Natural killer cell treated with Interleukin-12 subunit alpha and Interleukin-12 subunit beta and Interleukin-15 and Interleukin-18, amount 100 ng/mL, for 72 hours (primary cell): Measurements from ENCODE around the gene ARHGEF38. TPM values are rescaled to one million over a fixed set of nuclear protein-coding genes. Genes with fewer than 3 reads are reported as not detected.
"Not testable (repeated sequence)": the region's sequence is repeated elsewhere in the genome, so short reads cannot be mapped to it uniquely, and the experiment has no call there.

ENCODE experiments used
- ATAC-seq, 2 donors: fragments of 150-1000 bp; cut with Tn5 transposase in 1 of 2; sonication (Bioruptor Pico), chemical (Tn5 transposase) in 1 of 2; 2 replicates each; pipeline ENCODE4 v1.10.0; 2021
- DNase-seq: peaks from one replicate; pipeline ENCODE4 v3.0.0; 2022; ENCODE audit warnings: low spot score
- H3K27ac Mint-ChIP-seq, 2 donors: 1 replicate in 1 of 2; 2 replicates in 1 of 2; pipeline ENCODE4 v1.8.0; 2022; ENCODE audit warnings: mixed read lengths in 2 of 2, mild to moderate bottlenecking in 1 of 2, moderate library complexity in 1 of 2
- H3K27me3 Mint-ChIP-seq, 2 donors: 1 replicate in 1 of 2; 2 replicates in 1 of 2; pipeline ENCODE4 v1.8.0; 2022; ENCODE audit warnings: mixed read lengths in 2 of 2
- H3K36me3 Mint-ChIP-seq: one replicate; pipeline ENCODE4 v1.8.0; 2022; ENCODE audit warnings: mixed read lengths
- H3K4me1 Mint-ChIP-seq, 2 donors: 1 replicate in 1 of 2; 2 replicates in 1 of 2; pipeline ENCODE4 v1.8.0; 2022; ENCODE audit warnings: low read depth in 2 of 2, mixed read lengths in 2 of 2, mild to moderate bottlenecking in 1 of 2
- H3K4me3 Mint-ChIP-seq: one replicate; pipeline ENCODE4 v1.8.0; 2022; ENCODE audit warnings: mixed read lengths
- H3K9me3 Mint-ChIP-seq: 2 replicates; pipeline ENCODE4 v1.8.0; 2022; ENCODE audit warnings: mixed read lengths
- total RNA-seq, 2 donors: library from RNA; stranded (reverse); gene quantifications; one replicate each; pipeline ENCODE4 v1.2.3, GENCODE V29; 2022

ARHGEF38 gene
- total RNA-seq, 2 donors from 2014 or later, result not detected

- DNase-seq, result no peak
- no peaks in the 10 kb centered on the region for H3K4me1 Mint-ChIP-seq
- ATAC-seq, result no peak
- no peak overlapping the region for H3K4me3 Mint-ChIP-seq
- H3K9me3 Mint-ChIP-seq, result no peaks in the 10 kb centered on the region
- H3K36me3 Mint-ChIP-seq, result no peaks in the 10 kb centered on the region
- H3K27me3 Mint-ChIP-seq, result peaks cover 17 to 31% of the 10 kb centered on the region in 2 donors
- H3K27ac Mint-ChIP-seq, result no peak overlapping the region
Measured at GRCh38 chr4:105661028-105661427, 108.6 kb downstream of the ARHGEF38 start.

- peaks cover 17 to 26% of the 10 kb centered on the region in 2 donors for H3K27me3 Mint-ChIP-seq
- ATAC-seq, result no peak
- no peak overlapping the region for H3K4me3 Mint-ChIP-seq
- DNase-seq, result no peak
- H3K9me3 Mint-ChIP-seq, result no peaks in the 10 kb centered on the region
- no peaks in the 10 kb centered on the region for H3K4me1 Mint-ChIP-seq
- no peak overlapping the region for H3K27ac Mint-ChIP-seq
- H3K36me3 Mint-ChIP-seq, result no peaks in the 10 kb centered on the region
Measured at GRCh38 chr4:105662935-105663675, 110.7 kb downstream of the ARHGEF38 start.

- no peak for ATAC-seq
- H3K4me1 Mint-ChIP-seq, result no peaks in the 10 kb centered on the region
- no peak overlapping the region for H3K27ac Mint-ChIP-seq
- H3K27me3 Mint-ChIP-seq, result peaks cover 17 to 21% of the 10 kb centered on the region in 2 donors
- H3K36me3 Mint-ChIP-seq, result no peaks in the 10 kb centered on the region
- H3K9me3 Mint-ChIP-seq, result no peaks in the 10 kb centered on the region
- no peak for DNase-seq
- H3K4me3 Mint-ChIP-seq, result no peak overlapping the region
Measured at GRCh38 chr4:105666693-105667092, 114.3 kb downstream of the ARHGEF38 start.

- Mint-ChIP-seq H3K36me3 (no peaks in the 10 kb centered on the region), H3K9me3 (no peaks in the 10 kb centered on the region), H3K4me3 (no peak overlapping the region), H3K27me3 (peaks cover 9 to 17% of the 10 kb centered on the region in 2 donors), H3K27ac (no peak overlapping the region), H3K4me1 (no peaks in the 10 kb centered on the region)
- ATAC-seq (no peak), DNase-seq (no peak)
Measured at GRCh38 chr4:105670684-105671083, 118.3 kb downstream of the ARHGEF38 start.

- H3K36me3 Mint-ChIP-seq, result no peaks in the 10 kb centered on the region
- no peak for DNase-seq
- ATAC-seq, result no peak
- H3K4me3 Mint-ChIP-seq, result no peak overlapping the region
- peaks cover 5 to 11% of the 10 kb centered on the region in 2 donors for H3K27me3 Mint-ChIP-seq
- H3K9me3 Mint-ChIP-seq, result no peaks in the 10 kb centered on the region
- no peaks in the 10 kb centered on the region for H3K4me1 Mint-ChIP-seq
- H3K27ac Mint-ChIP-seq, result no peak overlapping the region
Measured at GRCh38 chr4:105671301-105671700, 118.9 kb downstream of the ARHGEF38 start.

- H3K4me1 Mint-ChIP-seq, result no peaks in the 10 kb centered on the region
- ATAC-seq (no peak), DNase-seq (no peak)
- H3K27me3 Mint-ChIP-seq, result peaks cover 5 to 11% of the 10 kb centered on the region in 2 donors
- H3K9me3 Mint-ChIP-seq, result no peaks in the 10 kb centered on the region
- H3K36me3 Mint-ChIP-seq, result no peaks in the 10 kb centered on the region
- no peak overlapping the region for H3K4me3 Mint-ChIP-seq
- H3K27ac Mint-ChIP-seq, result no peak overlapping the region
Measured at GRCh38 chr4:105674011-105674410, 121.6 kb downstream of the ARHGEF38 start.

GRCh38 chr4:105677709-105678108, 125.3 kb downstream of the ARHGEF38 start:
- no peak for ATAC-seq
- no peak overlapping the region for H3K27ac Mint-ChIP-seq

GRCh38 chr4:105679186-105679585, 126.8 kb downstream of the ARHGEF38 start:
- no peaks in the 10 kb centered on the region for H3K9me3 Mint-ChIP-seq
- DNase-seq, result no peak
- H3K27ac Mint-ChIP-seq, result no peak overlapping the region
- ATAC-seq, result no peak
- no peaks in the 10 kb centered on the region for H3K4me1 Mint-ChIP-seq
- no peak overlapping the region for H3K4me3 Mint-ChIP-seq
- H3K27me3 Mint-ChIP-seq, result no peaks in the 10 kb centered on the region
- H3K36me3 Mint-ChIP-seq, result peaks cover 6% of the 10 kb centered on the region

More at GRCh38 chr4:105677709-105678108, 125.3 kb downstream of the ARHGEF38 start:
- H3K4me3 Mint-ChIP-seq, result no peak overlapping the region
- H3K9me3 Mint-ChIP-seq, result no peaks in the 10 kb centered on the region
- peaks cover 6% of the 10 kb centered on the region for H3K36me3 Mint-ChIP-seq
- no peaks in the 10 kb centered on the region for H3K4me1 Mint-ChIP-seq
- H3K27me3 Mint-ChIP-seq, result peaks cover 2 to 11% of the 10 kb centered on the region in 2 donors
- DNase-seq, result no peak

GRCh38 chr4:105683038-105683437, 130.6 kb downstream of the ARHGEF38 start:
- no peak overlapping the region for H3K27ac Mint-ChIP-seq
- H3K27me3 Mint-ChIP-seq, result no peaks in the 10 kb centered on the region
- H3K4me3 Mint-ChIP-seq, result no peak overlapping the region
- no peak for DNase-seq
- ATAC-seq, result no peak
- peaks cover 6% of the 10 kb centered on the region for H3K36me3 Mint-ChIP-seq
- H3K9me3 Mint-ChIP-seq, result no peaks in the 10 kb centered on the region
- no peaks in the 10 kb centered on the region for H3K4me1 Mint-ChIP-seq

GRCh38 chr4:105686571-105686970, 134.2 kb downstream of the ARHGEF38 start:
- no peaks in the 10 kb centered on the region for H3K4me1 Mint-ChIP-seq
- no peak for ATAC-seq
- no peak overlapping the region for H3K4me3 Mint-ChIP-seq
- H3K9me3 Mint-ChIP-seq, result no peaks in the 10 kb centered on the region
- H3K36me3 Mint-ChIP-seq, result peaks cover 9% of the 10 kb centered on the region
- no peaks in the 10 kb centered on the region for H3K27me3 Mint-ChIP-seq
- H3K27ac Mint-ChIP-seq, result no peak overlapping the region
- no peak for DNase-seq

- not testable (repeated sequence) for H3K36me3 Mint-ChIP-seq, H3K27me3 Mint-ChIP-seq, ATAC-seq, H3K4me1 Mint-ChIP-seq, H3K27ac Mint-ChIP-seq, H3K9me3 Mint-ChIP-seq, DNase-seq, H3K4me3 Mint-ChIP-seq
Measured at GRCh38 chr4:105694812-105695211, 142.4 kb downstream of the ARHGEF38 start.

- not testable (repeated sequence) for H3K4me3 Mint-ChIP-seq, H3K27me3 Mint-ChIP-seq, H3K9me3 Mint-ChIP-seq, DNase-seq, H3K27ac Mint-ChIP-seq, H3K36me3 Mint-ChIP-seq, H3K4me1 Mint-ChIP-seq, ATAC-seq
Measured at GRCh38 chr4:105695832-105696231, 143.4 kb downstream of the ARHGEF38 start.

- H3K27me3 Mint-ChIP-seq, result no peaks in the 10 kb centered on the region
- H3K27ac Mint-ChIP-seq, result no peak overlapping the region
- ATAC-seq, result no peak
- DNase-seq, result no peak
- no peak overlapping the region for H3K4me3 Mint-ChIP-seq
- peaks cover 6% of the 10 kb centered on the region for H3K36me3 Mint-ChIP-seq
- peaks cover 5 to 7% of the 10 kb centered on the region in 2 donors for H3K4me1 Mint-ChIP-seq
- no peaks in the 10 kb centered on the region for H3K9me3 Mint-ChIP-seq
Measured at GRCh38 chr4:105698607-105699006, 146.2 kb downstream of the ARHGEF38 start.

GRCh38 chr4:105707782-105708180, 155.4 kb downstream of the ARHGEF38 start:
- no peak for ATAC-seq
- H3K27ac Mint-ChIP-seq, result peak overlapping the region; percentile 77 to 90
- H3K4me1 Mint-ChIP-seq, result peaks cover 20 to 34% of the 10 kb centered on the region in 2 donors
- H3K4me3 Mint-ChIP-seq, result peak overlapping the region; percentile 92
- H3K9me3 Mint-ChIP-seq, result no peaks in the 10 kb centered on the region
- no peaks in the 10 kb centered on the region for H3K27me3 Mint-ChIP-seq
- DNase-seq, result no peak
- peaks cover 6% of the 10 kb centered on the region for H3K36me3 Mint-ChIP-seq
